Activated naive CD4-positive, alpha-beta T cell treated with anti-CD3 and anti-CD28 coated beads for 36 hours (primary cell): ENCODE measurements around the gene SHROOM3. TPM values are rescaled to one million over a fixed set of nuclear protein-coding genes. Genes with fewer than 3 reads are reported as not detected.
A peak's percentile ranks its signal among the peaks of the same experiment; 100 is the strongest.
"Not testable (repeated sequence)": the region's sequence is repeated elsewhere in the genome, so short reads cannot be mapped to it uniquely, and the experiment has no call there.

Experiments used
- CTCF ChIA-PET: fragments of 350-600 bp; sonication (Branson Sonifier 250); formaldehyde crosslinking; loops from one replicate; lab custom pipeline; 2021; ENCODE audit warnings: antibody characterized with exemption; lab: Charles Lee
- DNase-seq: peaks from one replicate; pipeline ENCODE4 v3.0.0-alpha.2; 2020
- H3K27ac Mint-ChIP-seq: one replicate; pipeline ENCODE4 v1.8.0; 2021; ENCODE audit warnings: mild to moderate bottlenecking, mixed read lengths
- H3K27me3 Mint-ChIP-seq: one replicate; pipeline ENCODE4 v1.8.0; 2021; ENCODE audit warnings: low read depth, mixed read lengths
- H3K36me3 Mint-ChIP-seq: one replicate; pipeline ENCODE4 v1.8.0; 2021; ENCODE audit warnings: low read depth, mixed read lengths
- H3K4me1 Mint-ChIP-seq: one replicate; pipeline ENCODE4 v1.8.0; 2021; ENCODE audit warnings: low read depth, mixed read lengths
- H3K4me3 Mint-ChIP-seq: one replicate; pipeline ENCODE4 v1.8.0; 2021; ENCODE audit warnings: mild to moderate bottlenecking, moderate library complexity, mixed read lengths
- H3K9me3 Mint-ChIP-seq: one replicate; pipeline ENCODE4 v1.8.0; 2021; ENCODE audit warnings: mixed read lengths
- intact Hi-C: fragments of 100-400 bp; cut with micrococcal nuclease; formaldehyde crosslinking; loops from one replicate; pipeline ENCODE4 v1.15.1; 2023
- total RNA-seq, 2 experiments: library from RNA; stranded (reverse); gene quantifications; one replicate each; pipeline ENCODE4 v1.2.3, GENCODE V29; 2021

Gene SHROOM3
- total RNA-seq: under 1 TPM; 0.12 to 0.21 TPM

- no peak for DNase-seq
- Mint-ChIP-seq H3K36me3 (no peaks in the 10 kb centered on the region), H3K4me1 (peaks cover 4% of the 10 kb centered on the region), H3K4me3 (no peak within 1 kb of the TSS), H3K9me3 (peaks cover 1% of the 10 kb centered on the region), H3K27ac (no peak within 1 kb of the TSS), H3K27me3 (peaks cover 31% of the 10 kb centered on the region)
- intact Hi-C loops: no loop called here
- CTCF ChIA-PET: interaction anchor here (0.6 to 1.2 kb wide), 2 partner anchors 16 to 829 kb away, joined by 3 to 4 read pairs; no protein-coding TSS in a partner anchor
These were observed at the start of gene SHROOM3 for GRCh38 chr4:76434901-76435527. Gene SHROOM3 (plus strand): TSS chr4:76435229. CDS start chr4:76436053, 824 bp downstream.

- DNase-seq: no peak
- Mint-ChIP-seq H3K4me1 (no peaks in the 10 kb centered on the region), H3K27ac (no peak overlapping the region), H3K36me3 (no peaks in the 10 kb centered on the region), H3K9me3 (peaks cover 7% of the 10 kb centered on the region), H3K4me3 (no peak overlapping the region), H3K27me3 (peaks cover 19% of the 10 kb centered on the region)
- intact Hi-C loops: no loop called here
- CTCF ChIA-PET: no interaction called here
These were observed 49.1 kb upstream of the SHROOM3 start for GRCh38 chr4:76385974-76386373.

GRCh38 chr4:76386566-76387305 is 48.3 kb upstream of the SHROOM3 start:
- no peaks in the 10 kb centered on the region for H3K4me1 Mint-ChIP-seq
- no peaks in the 10 kb centered on the region for H3K36me3 Mint-ChIP-seq
- intact Hi-C loops: no loop called here
- CTCF ChIA-PET: no interaction called here
- peaks cover 7% of the 10 kb centered on the region for H3K9me3 Mint-ChIP-seq
- H3K4me3 Mint-ChIP-seq: no peak overlapping the region
- H3K27ac Mint-ChIP-seq: no peak overlapping the region
- H3K27me3 Mint-ChIP-seq: peaks cover 19% of the 10 kb centered on the region
- DNase-seq: no peak

DNA sequence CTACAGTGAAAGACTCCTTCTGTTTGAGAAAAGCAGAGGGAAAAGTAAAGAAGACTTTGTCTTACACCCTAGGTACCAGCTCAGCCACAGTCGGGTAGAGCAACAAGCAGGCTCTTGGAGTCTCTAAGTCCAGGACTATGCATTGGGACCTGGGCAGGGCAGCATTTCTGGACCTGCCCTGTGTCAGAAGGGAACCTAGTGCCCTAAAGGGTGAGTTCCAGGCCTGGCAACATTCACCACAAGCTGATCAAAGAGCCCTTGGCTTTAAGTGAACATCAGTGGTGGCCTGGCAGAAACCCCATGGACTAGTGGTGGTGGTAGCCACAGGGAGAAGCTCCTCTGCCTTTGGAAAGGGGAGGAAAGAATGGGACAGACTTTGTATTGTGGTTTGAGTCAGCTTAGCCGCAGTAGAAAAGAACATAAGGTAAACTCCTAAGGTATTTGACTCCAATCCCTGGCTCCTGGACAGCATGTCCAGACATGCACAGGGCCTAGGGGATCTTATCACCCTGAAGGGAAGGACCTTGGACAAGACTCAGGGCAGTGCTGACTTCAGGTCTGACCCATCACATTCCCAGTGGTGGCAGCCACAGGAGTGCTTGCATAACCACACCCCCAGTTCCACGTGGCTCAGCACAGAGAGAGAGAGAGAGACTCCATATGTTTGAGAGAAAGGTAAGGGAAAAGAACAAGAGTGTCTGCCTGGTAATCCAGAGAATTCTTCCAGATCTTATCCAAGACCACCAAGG is 46.7 kb upstream of the SHROOM3 start:
- intact Hi-C loops: no loop called here
- Mint-ChIP-seq H3K27me3 (peaks cover 19% of the 10 kb centered on the region), H3K4me3 (no peak overlapping the region), H3K27ac (no peak overlapping the region), H3K36me3 (no peaks in the 10 kb centered on the region), H3K4me1 (no peaks in the 10 kb centered on the region), H3K9me3 (peaks cover 7% of the 10 kb centered on the region)
- no peak for DNase-seq
- CTCF ChIA-PET: interaction anchor here (1.6 kb wide), 1 partner anchor 10 kb away, joined by 5 read pairs; no protein-coding TSS in a partner anchor

DNA sequence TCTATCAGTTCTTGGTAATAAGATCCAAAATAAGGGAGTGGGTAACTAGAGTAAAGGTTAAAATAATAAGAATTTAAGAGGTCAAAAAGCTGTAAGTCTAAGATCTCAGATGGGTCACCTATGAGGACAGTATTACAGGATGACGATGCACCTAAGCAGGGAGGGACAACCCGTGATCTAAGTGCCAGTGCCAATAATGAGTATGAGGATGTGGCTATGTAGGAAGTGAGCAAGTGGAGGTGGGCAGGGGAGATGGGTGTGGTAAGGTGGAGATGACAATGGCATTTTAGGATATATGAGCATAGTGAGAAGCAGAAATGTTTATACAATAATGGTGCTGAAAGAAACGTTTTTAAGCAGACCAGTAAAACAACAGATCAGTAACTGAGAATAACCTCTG is 33.4 kb upstream of the SHROOM3 start:
- CTCF ChIA-PET: interaction anchor here (0.9 kb wide), 1 partner anchor 23 kb away, joined by 3 read pairs; no protein-coding TSS in a partner anchor
- Mint-ChIP-seq H3K4me1 (no peaks in the 10 kb centered on the region), H3K4me3 (no peak overlapping the region), H3K9me3 (peaks cover 3% of the 10 kb centered on the region), H3K27ac (no peak overlapping the region), H3K36me3 (no peaks in the 10 kb centered on the region), H3K27me3 (peaks cover 15% of the 10 kb centered on the region)
- DNase-seq: no peak
- intact Hi-C loops: loop anchor here (10.0 kb wide), 1 partner anchor 57 kb away; no protein-coding TSS in a partner anchor

GRCh38 chr4:76406081-76406480 is 28.9 kb upstream of the SHROOM3 start:
- no peak overlapping the region for H3K27ac Mint-ChIP-seq
- no peak overlapping the region for H3K4me3 Mint-ChIP-seq
- H3K9me3 Mint-ChIP-seq: no peaks in the 10 kb centered on the region
- H3K4me1 Mint-ChIP-seq: peaks cover 4% of the 10 kb centered on the region
- H3K36me3 Mint-ChIP-seq: no peaks in the 10 kb centered on the region
- intact Hi-C loops: loop anchor here (2.0 to 10.0 kb wide), 4 partner anchors 61 to 1181 kb away; no protein-coding TSS in a partner anchor
- CTCF ChIA-PET: no interaction called here
- peaks cover 7% of the 10 kb centered on the region for H3K27me3 Mint-ChIP-seq
- DNase-seq: no peak

DNA sequence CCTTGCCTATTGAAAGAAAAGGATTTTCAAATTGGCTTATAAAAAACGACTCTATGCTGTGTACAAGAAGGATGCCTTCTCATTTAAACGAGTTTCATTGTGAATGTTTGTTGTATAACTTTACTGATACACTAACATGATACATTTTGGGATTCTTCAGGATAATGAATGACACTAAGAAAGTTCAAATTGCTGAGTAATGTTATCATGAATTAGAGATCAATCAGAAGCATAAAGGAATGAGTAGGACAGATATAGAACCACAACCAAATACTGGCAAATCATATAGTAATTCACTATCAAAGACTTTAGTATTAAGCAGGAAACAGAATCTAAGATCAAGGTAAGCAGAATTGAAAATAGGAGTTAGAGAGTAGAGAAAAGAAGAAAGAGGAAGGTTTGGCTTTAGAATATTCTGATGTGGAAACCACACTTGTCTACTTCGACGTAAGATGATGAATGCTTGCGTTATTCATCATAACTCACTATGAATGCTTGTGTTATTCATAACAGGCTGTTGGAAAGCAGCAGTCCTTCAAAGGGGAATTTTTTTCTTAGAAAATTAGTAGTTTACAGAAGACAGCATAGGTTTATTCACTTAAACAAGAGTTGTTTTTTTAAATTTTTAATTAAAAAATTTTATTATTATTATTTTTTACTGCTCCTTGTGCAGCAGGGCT is 27.4 kb upstream of the SHROOM3 start:
- CTCF ChIA-PET: no interaction called here
- no peak for DNase-seq
- Mint-ChIP-seq H3K4me1 (peaks cover 4% of the 10 kb centered on the region), H3K27me3 (peaks cover 7% of the 10 kb centered on the region), H3K27ac (no peak overlapping the region), H3K36me3 (no peaks in the 10 kb centered on the region), H3K9me3 (no peaks in the 10 kb centered on the region), H3K4me3 (no peak overlapping the region)
- intact Hi-C loops: loop anchor here (1.0 to 10.0 kb wide), 5 partner anchors 63 to 1180 kb away; no protein-coding TSS in a partner anchor

DNA sequence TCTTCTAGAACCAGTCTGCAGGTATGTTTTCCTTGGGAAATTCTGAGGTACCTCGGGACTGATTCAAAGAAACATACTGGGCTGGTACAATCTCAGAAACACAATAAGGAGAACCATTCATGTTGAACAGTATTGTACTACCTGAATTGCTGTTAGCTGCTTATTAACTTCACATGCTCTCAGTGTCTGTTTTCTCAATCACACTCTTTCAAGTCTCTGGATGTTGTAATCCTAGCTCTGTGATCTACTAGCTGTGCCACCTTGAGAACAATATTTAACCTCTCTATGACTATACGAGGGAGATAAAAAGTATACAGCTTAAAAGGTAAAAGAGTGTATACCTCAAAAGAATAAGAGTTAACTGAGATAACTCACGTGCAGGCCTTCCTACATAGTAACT is 24.4 kb upstream of the SHROOM3 start:
- intact Hi-C loops: no loop called here
- Mint-ChIP-seq H3K27me3 (peaks cover 4% of the 10 kb centered on the region), H3K4me3 (no peak overlapping the region), H3K27ac (no peak overlapping the region), H3K36me3 (no peaks in the 10 kb centered on the region), H3K4me1 (peaks cover 4% of the 10 kb centered on the region), H3K9me3 (no peaks in the 10 kb centered on the region)
- no peak for DNase-seq
- CTCF ChIA-PET: interaction anchor here (0.8 kb wide), 1 partner anchor 9 kb away, joined by 4 read pairs; no protein-coding TSS in a partner anchor

- CTCF ChIA-PET: interaction anchor here (0.6 to 2.2 kb wide), 4 partner anchors 10 to 240 kb away, joined by 3 to 6 read pairs (median 4); no protein-coding TSS in a partner anchor
- DNase-seq: no peak
- Mint-ChIP-seq H3K27me3 (peaks cover 20% of the 10 kb centered on the region), H3K27ac (no peak overlapping the region), H3K36me3 (no peaks in the 10 kb centered on the region), H3K4me1 (peaks cover 7% of the 10 kb centered on the region), H3K9me3 (no peaks in the 10 kb centered on the region), H3K4me3 (peak overlapping the region; percentile 51)
- intact Hi-C loops: no loop called here
These were observed 14.8 kb upstream of the SHROOM3 start for GRCh38 chr4:76420188-76420761.

- Mint-ChIP-seq H3K27ac (no peak within 1 kb of the TSS), H3K27me3 (peaks cover 23% of the 10 kb centered on the region), H3K4me3 (peak within 1 kb of the TSS; percentile 58), H3K9me3 (no peaks in the 10 kb centered on the region), H3K4me1 (peaks cover 7% of the 10 kb centered on the region), H3K36me3 (no peaks in the 10 kb centered on the region)
- no peak for DNase-seq
- CTCF ChIA-PET: interaction anchor here (2.2 kb wide), 1 partner anchor 10 kb away, joined by 6 read pairs; no protein-coding TSS in a partner anchor
- intact Hi-C loops: no loop called here
These were observed 14.1 kb upstream of the SHROOM3 start, which contains the start of gene CCDC158 for GRCh38 chr4:76420762-76421581. Gene CCDC158 (minus strand): TSS chr4:76421141. CDS start chr4:76403207, 17,934 bp downstream.

GRCh38 chr4:76423159-76423558 is 11.9 kb upstream of the SHROOM3 start:
- DNase-seq, H3K4me1 Mint-ChIP-seq, CTCF ChIA-PET, H3K27ac Mint-ChIP-seq, H3K9me3 Mint-ChIP-seq, H3K4me3 Mint-ChIP-seq, intact Hi-C loops, H3K36me3 Mint-ChIP-seq: not testable (repeated sequence)
- H3K27me3 Mint-ChIP-seq: peaks cover 23% of the 10 kb centered on the region
